ENCODE measurements around the gene CTRL. TPM values are rescaled to one million over a fixed set of nuclear protein-coding genes. Genes with fewer than 3 reads are reported as not detected.

CTRL gene
- total and polyA plus RNA-seq, 2 donors (not counting 3 experiments of a cell fraction or from before 2014, with no cell fraction given): 1.0 to 1.1 TPM

GRCh38 chr16:67942200-67942509 is 10.5 kb upstream of the CTRL start:
- FAIRE-seq: peak; percentile 4

More at GRCh38 chr16:67942200-67942509, 10.5 kb upstream of the CTRL start:
- BruUV-seq (replicated peaks): no TSS peak
- intact Hi-C loops (cut with micrococcal nuclease): no loop called here
- H3K4me2 ChIP-seq (ENCODE audit: insufficient read depth, low read length): no peak overlapping the region
- no peak overlapping the region for H2AFZ ChIP-seq (ENCODE audit: low read depth, low read length)
- no peak overlapping the region for H3K27ac ChIP-seq (ENCODE audit: insufficient read depth, low read depth, low read length)
- CTCF ChIA-PET: interaction anchor here (0.6 to 3.1 kb wide), 11 partner anchors 10 to 391 kb away, joined by 3 to 27 read pairs (median 4); partner anchors contain the start of gene ACD
- POLR2A ChIA-PET: no interaction called here
- no peaks in the 10 kb centered on the region for H3K9me3 ChIP-seq (replicated peaks; ENCODE audit: control insufficient read depth, insufficient read depth, low read length)
- dilution Hi-C loops (cut with MboI; ENCODE audit: extremely low pct_ligation_motif_present, low sequenced_read_pairs): no loop called here
- no peaks in the 10 kb centered on the region for H3K27me3 ChIP-seq (ENCODE audit: control insufficient read depth in 2 of 2, insufficient read depth in 2 of 2, low read length in 2 of 2)
- no peaks in the 10 kb centered on the region for H4K20me1 ChIP-seq (replicated peaks; ENCODE audit: control insufficient read depth, extremely low read depth, insufficient read depth, low read length)
- TF ChIP-seq, protein P1, sequence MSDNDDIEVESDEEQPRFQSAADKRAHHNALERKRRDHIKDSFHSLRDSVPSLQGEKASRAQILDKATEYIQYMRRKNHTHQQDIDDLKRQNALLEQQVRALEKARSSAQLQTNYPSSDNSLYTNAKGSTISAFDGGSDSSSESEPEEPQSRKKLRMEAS (IDR thresholded peaks at IDR 0.05; ENCODE audit: insufficient read depth, insufficient read length): no peak
- peak; percentile 66 to 82 for TF ChIP-seq CTCF (IDR thresholded peaks at IDR 0.05; ENCODE audit: extremely low read depth in 1 of 2, insufficient read depth in 1 of 2, low read depth in 1 of 2, low read length in 2 of 2)
- DNase-seq (ENCODE audit: low read depth, low spot score): peak; percentile 35
- H3K4me1 ChIP-seq (ENCODE audit: control insufficient read depth, extremely low read depth, insufficient read depth, low read length): peaks cover 1% of the 10 kb centered on the region
- peaks cover 20 to 56% of the 10 kb centered on the region in 2 experiments for H3K36me3 ChIP-seq (ENCODE audit: control insufficient read depth in 2 of 2, extremely low read depth in 1 of 2, insufficient read depth in 2 of 2, low read length in 2 of 2)
- no peaks in the 10 kb centered on the region for H3K9me1 ChIP-seq (replicated peaks; ENCODE audit: control insufficient read depth, extremely low read depth, insufficient read depth, low read length)
- H3K4me3 ChIP-seq (replicated peaks in 1 of 3; ENCODE audit: insufficient read depth in 1 of 3, low read depth in 1 of 3, low read length in 3 of 3): no peak overlapping the region
- no peaks in the 10 kb centered on the region for H3K79me2 ChIP-seq (ENCODE audit: control insufficient read depth, insufficient read depth, low read length)
- no peak overlapping the region for H3K9ac ChIP-seq (replicated peaks; ENCODE audit: extremely low read depth, insufficient read depth, low read length)

All from endothelial cell of umbilical vein (primary cell).